ENCODE measurements around the gene MAP3K4.

Gene MAP3K4

GRCh38 chr6:161152527-161152862 is 160.9 kb downstream of the MAP3K4 start:
- no peak for DNase-seq

- no peak for DNase-seq
These were observed 161.5 kb downstream of the MAP3K4 start for GRCh38 chr6:161152907-161153662.

- DNase-seq: no peak
These were observed 162.2 kb downstream of the MAP3K4 start for GRCh38 chr6:161153725-161154124.

- no peak for DNase-seq
These were observed 163.3 kb downstream of the MAP3K4 start for GRCh38 chr6:161154796-161155335.

- DNase-seq: no peak
These were observed 169.6 kb downstream of the MAP3K4 start for GRCh38 chr6:161161121-161161520.

- no peak for DNase-seq
These were observed 170.5 kb downstream of the MAP3K4 start for GRCh38 chr6:161161889-161162624.

GRCh38 chr6:161162722-161163121 is 171.2 kb downstream of the MAP3K4 start:
- DNase-seq: no peak

GRCh38 chr6:161163466-161164181 is 172.1 kb downstream of the MAP3K4 start:
- DNase-seq: no peak

- DNase-seq: no peak
These were observed 172.6 kb downstream of the MAP3K4 start for GRCh38 chr6:161164182-161164625.

GRCh38 chr6:161166176-161166575 is 174.6 kb downstream of the MAP3K4 start:
- no peak for DNase-seq

GRCh38 chr6:161166677-161167076 is 175.1 kb downstream of the MAP3K4 start:
- DNase-seq: no peak

Data from NCI-H1417 treated with DMSO at 0.1 percent for 48 hours (cell line).